GM12891 (cell line): Measurements from ENCODE around the gene H2BW2.
"Not testable (repeated sequence)": the region's sequence is repeated elsewhere in the genome, so short reads cannot be mapped to it uniquely, and the experiment has no call there.

Experiments
- DNase-seq: peaks from one replicate; pipeline ENCODE4 v3.0.0; 2011; ENCODE audit warnings: low spot score; ENCODE audit not compliant: insufficient read length
- FAIRE-seq: peaks from 2 replicates; lab custom pipeline; 2011; peaks lifted over from hg19 to GRCh38; lab: Jason Lieb, UNC
- PAX5 ChIP-seq: IDR thresholded peaks from 2 replicates; pipeline ENCODE4 v1.6.1; 2011; ENCODE audit warnings: low read length, moderate library complexity, mild to moderate bottlenecking; ENCODE audit not compliant: insufficient read depth, severe bottlenecking
- POLR2A ChIP-seq: IDR thresholded peaks from 2 replicates; pipeline ENCODE4 v1.6.1; 2011; ENCODE audit warnings: low read depth, low read length, control low read depth
- POLR2AphosphoS5 ChIP-seq: IDR thresholded peaks from 2 replicates; pipeline ENCODE4 v1.6.1; 2011; ENCODE audit warnings: low read depth, low read length, control low read depth
- POU2F2 ChIP-seq: IDR thresholded peaks from 2 replicates; pipeline ENCODE4 v1.6.1; 2011; ENCODE audit warnings: low read depth, mild to moderate bottlenecking, control low read depth, low read length, moderate library complexity
- SPI1 ChIP-seq: IDR thresholded peaks from 2 replicates; pipeline ENCODE4 v1.6.1; 2011; ENCODE audit warnings: low read depth, low read length, control low read depth
- TAF1 ChIP-seq: IDR thresholded peaks from 2 replicates; pipeline ENCODE4 v1.6.1; 2011; ENCODE audit warnings: low read depth, low read length, control low read depth

Gene H2BW2

DNA sequence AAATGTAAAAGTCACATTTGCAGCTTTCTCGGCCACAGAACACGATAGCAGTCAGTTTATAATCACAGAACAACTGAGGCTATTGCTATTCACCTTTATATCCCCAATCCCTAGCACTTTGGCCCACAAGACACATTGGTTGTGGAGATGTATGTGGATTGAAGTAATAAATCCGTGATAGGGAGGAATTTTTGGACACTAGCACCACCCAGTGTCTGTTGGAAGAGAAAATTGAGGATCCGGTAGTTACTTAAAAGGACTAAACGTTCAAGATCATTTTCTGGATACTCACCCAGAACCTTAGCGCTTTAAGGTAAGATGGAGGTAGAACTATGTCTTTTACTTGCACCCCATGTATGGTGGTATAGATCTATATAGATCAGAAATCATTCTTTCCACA lies 38.1 kb downstream of the H2BW2 start:
- FAIRE-seq, DNase-seq: not testable (repeated sequence)

DNA sequence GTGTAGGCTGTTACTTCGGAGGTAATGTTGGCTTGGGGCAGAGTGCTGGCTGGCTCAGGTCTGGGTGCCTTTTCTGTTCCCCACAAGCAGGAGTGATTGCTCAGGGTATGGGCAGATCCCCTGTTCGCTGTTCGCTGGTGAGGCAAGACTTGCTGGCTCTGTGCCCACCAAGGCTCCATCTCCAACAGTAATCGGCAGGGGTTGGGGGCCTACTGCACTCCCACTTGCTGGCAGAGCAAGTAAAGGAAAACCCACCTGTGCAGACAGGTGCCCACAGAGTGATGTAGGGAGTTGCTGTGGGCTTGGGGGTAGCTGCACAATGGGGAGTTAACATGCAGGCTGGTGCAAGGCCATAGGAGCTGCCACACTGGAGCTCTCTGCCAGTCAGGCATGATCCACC lies 44.3 kb downstream of the H2BW2 start:
- no peak for FAIRE-seq
- TF ChIP-seq POLR2A (no peak), PAX5 (no peak), POLR2AphosphoS5 (no peak), TAF1 (no peak), POU2F2 (no peak), SPI1 (no peak)
- DNase-seq, result no peak

DNA sequence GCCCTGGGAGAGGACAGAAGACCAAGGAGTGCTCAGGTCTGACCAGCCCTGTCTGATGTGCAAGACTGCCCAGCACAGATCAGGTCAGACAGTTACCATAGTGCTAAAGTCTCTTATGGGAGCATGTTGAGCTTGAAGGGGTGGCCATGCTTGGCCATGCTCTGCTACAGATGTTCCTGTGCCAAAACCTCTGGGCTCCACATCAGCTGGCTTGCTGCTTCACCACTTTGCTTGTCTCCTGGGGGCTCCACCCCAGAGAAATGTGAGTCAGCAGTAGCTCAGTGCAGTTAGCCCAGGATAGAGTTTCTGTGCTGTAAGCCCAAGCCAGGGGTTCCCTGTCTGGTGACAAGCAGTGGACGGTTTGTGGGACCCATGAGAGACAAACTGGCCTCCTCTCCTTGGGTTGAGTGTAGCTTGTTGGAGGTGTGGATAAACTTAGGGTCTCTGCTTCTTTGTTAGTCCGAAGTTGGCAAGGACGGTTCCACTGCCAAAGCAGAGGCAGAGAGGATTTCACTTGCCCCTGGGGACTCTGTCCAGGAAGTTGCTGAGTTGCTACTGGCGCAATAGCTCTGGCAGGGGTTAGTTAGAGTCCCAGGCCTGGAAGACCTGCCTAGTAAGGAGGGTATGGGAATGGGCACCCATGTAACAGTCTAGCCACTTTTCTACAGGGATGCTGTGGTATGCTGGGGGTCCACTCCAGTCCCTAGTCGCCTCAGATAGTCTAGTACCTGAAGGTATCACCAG lies 45.0 kb downstream of the H2BW2 start:
- FAIRE-seq (no peak), DNase-seq (no peak)
- TF ChIP-seq POLR2AphosphoS5 (no peak), POU2F2 (no peak), PAX5 (no peak), POLR2A (no peak), SPI1 (no peak), TAF1 (no peak)

DNA sequence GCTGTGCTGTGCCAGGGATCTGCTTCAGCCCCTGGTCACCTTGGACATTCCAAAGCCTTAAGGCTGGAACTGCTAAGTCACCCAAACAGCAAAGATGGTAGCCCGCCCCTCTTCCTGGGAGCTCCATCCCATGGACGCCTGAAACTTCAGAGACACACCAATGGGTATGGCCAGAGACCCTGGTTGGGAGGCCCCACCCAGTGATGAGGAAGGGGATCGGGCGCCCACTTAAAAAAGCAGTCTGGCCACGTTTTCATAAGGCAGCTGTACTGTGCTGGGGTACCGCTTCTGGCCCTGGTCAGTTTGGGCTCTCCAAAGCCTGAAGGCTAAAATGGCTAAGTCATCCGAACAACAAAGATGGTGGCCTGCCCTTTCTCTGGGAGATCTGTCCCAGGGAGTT lies 45.7 kb downstream of the H2BW2 start:
- DNase-seq (no peak), FAIRE-seq (no peak)
- TF ChIP-seq SPI1, result no peak

DNA sequence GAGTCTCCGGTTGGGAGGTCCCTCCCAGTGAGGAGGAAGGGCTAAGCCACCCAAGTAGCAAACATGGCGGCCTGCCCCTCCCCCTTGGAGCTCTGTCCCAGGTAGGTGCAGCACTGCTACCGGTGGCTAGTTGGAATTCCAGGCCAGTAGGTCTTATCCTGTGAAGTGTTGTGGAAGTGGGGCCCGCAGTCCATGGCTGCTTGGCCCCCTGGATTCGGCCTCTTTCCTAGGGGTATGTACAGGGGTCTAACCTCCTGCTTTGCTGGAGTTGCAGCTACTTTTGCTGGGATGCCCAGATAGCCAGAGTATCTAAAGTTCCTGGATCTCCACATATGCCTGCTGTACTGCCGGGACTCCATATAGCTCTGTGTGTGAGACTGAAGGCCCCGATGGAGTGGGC lies 46.2 kb downstream of the H2BW2 start:
- no peak for DNase-seq
- no peak for FAIRE-seq
- TF ChIP-seq TAF1, result no peak
- no peak for TF ChIP-seq SPI1
- TF ChIP-seq POLR2AphosphoS5, result no peak
- TF ChIP-seq POU2F2, result no peak
- TF ChIP-seq POLR2A, result no peak
- no peak for TF ChIP-seq PAX5
